HG02840 (cell line): Measurements from ENCODE around the gene RPL29.
"Not testable (repeated sequence)": the region's sequence is repeated elsewhere in the genome, so short reads cannot be mapped to it uniquely, and the experiment has no call there.

ENCODE experiments used
- ATAC-seq: cut with Tn5 transposase; IDR thresholded peaks from one replicate; pipeline ENCODE4 v1.9.1; 2021; ENCODE audit warnings: mild to moderate bottlenecking, moderate library complexity, moderate number of reproducible peaks; ENCODE audit not compliant: unreplicated experiment, low FRiP score

The RPL29 gene

GRCh38 chr3:52007291-52007690 is 11.6 kb upstream of the RPL29 start:
- no peak for ATAC-seq

GRCh38 chr3:52006820-52007133 is 11.1 kb upstream of the RPL29 start:
- ATAC-seq, result no peak

- ATAC-seq, result no peak
These were observed 10.5 kb upstream of the RPL29 start for GRCh38 chr3:52006017-52006819.

GRCh38 chr3:52005571-52005986 is 9.9 kb upstream of the RPL29 start:
- no peak for ATAC-seq

GRCh38 chr3:52004906-52005395 is 9.3 kb upstream of the RPL29 start:
- no peak for ATAC-seq

GRCh38 chr3:52004163-52004787 is 8.6 kb upstream of the RPL29 start:
- ATAC-seq, result no peak

GRCh38 chr3:52002748-52003147 is 7.1 kb upstream of the RPL29 start:
- ATAC-seq, result no peak

GRCh38 chr3:52001443-52001974 is 5.8 kb upstream of the RPL29 start:
- no peak for ATAC-seq

GRCh38 chr3:51999846-52000245 is 4.2 kb upstream of the RPL29 start:
- no peak for ATAC-seq

GRCh38 chr3:51998774-51999173 is 3.1 kb upstream of the RPL29 start:
- no peak for ATAC-seq

- no peak for ATAC-seq
These were observed 2.4 kb upstream of the RPL29 start for GRCh38 chr3:51997935-51998596.

GRCh38 chr3:51997172-51997571 is 1.5 kb upstream of the RPL29 start:
- ATAC-seq, result no peak

- no peak for ATAC-seq
These were observed 1.2 kb downstream of the RPL29 start for GRCh38 chr3:51994530-51994929.

- not testable (repeated sequence) for ATAC-seq
These were observed 2.0 kb downstream of the RPL29 start for GRCh38 chr3:51993657-51994056.

- ATAC-seq, result no peak
These were observed 3.5 kb downstream of the RPL29 start for GRCh38 chr3:51992017-51992682.

- not testable (repeated sequence) for ATAC-seq
These were observed 5.2 kb downstream of the RPL29 start for GRCh38 chr3:51990501-51990971.

- ATAC-seq, result no peak
These were observed 7.2 kb downstream of the RPL29 start for GRCh38 chr3:51988286-51989146.

GRCh38 chr3:51987568-51987967 is 8.1 kb downstream of the RPL29 start:
- no peak for ATAC-seq
